ENCODE measurements around the gene PABPN1L. TPM values are rescaled to one million over a fixed set of nuclear protein-coding genes. Genes with fewer than 3 reads are reported as not detected.

PABPN1L gene
- total and polyA plus RNA-seq, 2 experiments from 2014 or later = not detected

- Histone ChIP-seq H3K27me3 (ENCODE audit: insufficient read depth) (no peaks in the 10 kb centered on the region), H4K20me1 (replicated peaks; ENCODE audit: insufficient read depth) (no peaks in the 10 kb centered on the region), H3K9me2 (ENCODE audit: insufficient read depth) (no peaks in the 10 kb centered on the region), H3K4me3 (no peak overlapping the region), H2AFZ (no peak overlapping the region), H3K4me1 (ENCODE audit: insufficient read depth) (no peaks in the 10 kb centered on the region), H3K79me2 (replicated peaks; ENCODE audit: insufficient read depth) (no peaks in the 10 kb centered on the region), H3F3A (replicated peaks; ENCODE audit: low read depth) (no peaks in the 10 kb centered on the region), H3K27ac (ENCODE audit: low read depth) (0 out of 2 replicates have a peak overlapping the region, but pooled peaks have one; percentile 2), H3K4me2 (no peak overlapping the region), H3K36me3 (ENCODE audit: insufficient read depth) (no peaks in the 10 kb centered on the region)
- Mint-ChIP-seq H3K9me3 (no peaks in the 10 kb centered on the region; the same call in 1 of the 3 replicates), H3K27me3 (ENCODE audit: insufficient read depth, low read depth, poor library complexity) (peaks cover 13% of the 10 kb centered on the region), H3K27ac (no peak overlapping the region), H3K4me3 (no peak overlapping the region), H3K4me1 (no peaks in the 10 kb centered on the region; the same call in 2 of the 3 replicates), H3K36me3 (ENCODE audit: low read depth) (no peaks in the 10 kb centered on the region; the same call in 2 of the 3 replicates)
- TF ChIP-seq EZH2 (IDR thresholded peaks at IDR 0.05; ENCODE audit: low read depth, unreplicated experiment) (no peak), ETS1 (IDR thresholded peaks at IDR 0.05) (no peak), CREB1 (CRISPR knock-in tag; IDR thresholded peaks at IDR 0.05; ENCODE audit: low read depth) (no peak), ZNF462 (CRISPR knock-in tag; IDR thresholded peaks at IDR 0.05) (no peak), ZNF331 (CRISPR knock-in tag; IDR thresholded peaks at IDR 0.05; ENCODE audit: low read depth) (no peak), JUNB (IDR thresholded peaks at IDR 0.05; ENCODE audit: unreplicated experiment) (no peak), EZH2phosphoT487 (IDR thresholded peaks at IDR 0.05; ENCODE audit: unreplicated experiment) (no peak), POLR2AphosphoS5 (IDR thresholded peaks at IDR 0.05; ENCODE audit: low read depth) (no peak), NANOG (IDR thresholded peaks at IDR 0.05; ENCODE audit: borderline replicate concordance) (no peak), STAT1 (IDR thresholded peaks at IDR 0.05; ENCODE audit: unreplicated experiment) (no peak), CTCF (conservative IDR thresholded peaks at IDR 0.05; ENCODE audit: low read depth in 2 of 2) (no peak), ZNF114 (CRISPR knock-in tag; IDR thresholded peaks at IDR 0.05) (no peak), REST (IDR thresholded peaks at IDR 0.05; ENCODE audit: unreplicated experiment) (no peak)
- no peak for ATAC-seq
- no peak for DNase-seq (ENCODE audit: low spot score)
Measured at GRCh38 chr16:88875703-88876234, 9.3 kb upstream of the PABPN1L start.

All from GM23338 (cell line).